Mesenchymal stem cell (in vitro differentiated cells and primary cell): ENCODE data around the gene CHMP4B.

Experiments
- DNase-seq: peaks from one replicate; pipeline ENCODE4 v3.0.0-alpha.2; 2013
- H2AFZ ChIP-seq: one replicate; pipeline ENCODE4 v1.6.1; 2013; ENCODE audit warnings: low read depth, mild to moderate bottlenecking, control low read depth, inconsistent platforms, low read length, moderate library complexity
- H2AK5ac ChIP-seq: 2 replicates; pipeline ENCODE4 v1.6.1; 2013; ENCODE audit warnings: low read length, moderate library complexity, mild to moderate bottlenecking, inconsistent platforms; ENCODE audit not compliant: severe bottlenecking
- H2BK120ac ChIP-seq: one replicate; pipeline ENCODE4 v1.6.1; 2013; ENCODE audit warnings: low read depth, mild to moderate bottlenecking, inconsistent platforms, low read length, moderate library complexity
- H2BK12ac ChIP-seq, 2 experiments: one replicate each; pipeline ENCODE4 v1.6.1; 2013; ENCODE audit warnings: inconsistent platforms in 2 of 2, low read length in 2 of 2, mild to moderate bottlenecking in 2 of 2, moderate library complexity in 2 of 2, control low read depth in 1 of 2
- H2BK15ac ChIP-seq: one replicate; pipeline ENCODE4 v1.6.1; 2013; ENCODE audit warnings: mild to moderate bottlenecking, low read depth, inconsistent platforms; ENCODE audit not compliant: poor library complexity, severe bottlenecking
- H2BK5ac ChIP-seq: 2 replicates; pipeline ENCODE4 v1.6.1; 2013; ENCODE audit warnings: low read depth, mild to moderate bottlenecking, low read length, control low read depth, inconsistent platforms; ENCODE audit not compliant: poor library complexity, severe bottlenecking
- H3K14ac ChIP-seq, 2 experiments: one replicate each; pipeline ENCODE4 v1.6.1; 2013; ENCODE audit warnings: inconsistent platforms in 2 of 2, low read length in 2 of 2, control low read depth in 1 of 2, mild to moderate bottlenecking in 1 of 2, moderate library complexity in 1 of 2
- H3K18ac ChIP-seq, 2 experiments: one replicate each; pipeline ENCODE4 v1.6.1; 2013; ENCODE audit warnings: inconsistent platforms in 2 of 2, low read length in 2 of 2, control low read depth in 1 of 2, low read depth in 1 of 2, mild to moderate bottlenecking in 1 of 2
- H3K23ac ChIP-seq, 2 experiments: one replicate each; pipeline ENCODE4 v1.6.1; 2013; ENCODE audit warnings: inconsistent platforms in 2 of 2, low read length in 2 of 2, mild to moderate bottlenecking in 2 of 2, moderate library complexity in 2 of 2, control low read depth in 1 of 2
- H3K27ac ChIP-seq: 2 replicates; pipeline ENCODE4 v1.5.1; 2013; ENCODE audit warnings: mild to moderate bottlenecking, moderate library complexity, low read length, control low read depth, inconsistent platforms; ENCODE audit not compliant: poor library complexity, severe bottlenecking
- H3K27me3 ChIP-seq, 2 experiments: 2 replicates each; pipeline versions ENCODE4 v1.6.1 to v1.7.0; 2013; ENCODE audit warnings: low read length in 2 of 2, mild to moderate bottlenecking in 2 of 2, moderate library complexity in 2 of 2, control low read depth in 1 of 2, inconsistent platforms in 1 of 2; ENCODE audit not compliant: control insufficient read depth in 1 of 2, insufficient read depth in 1 of 2
- H3K36me3 ChIP-seq, 2 experiments: 2 replicates each; pipeline versions ENCODE4 v1.6.1 to v1.7.0; 2013; ENCODE audit warnings: low read length in 2 of 2, control low read depth in 1 of 2, inconsistent platforms in 1 of 2, low read depth in 1 of 2, mild to moderate bottlenecking in 1 of 2; ENCODE audit not compliant: insufficient read depth in 2 of 2, control insufficient read depth in 1 of 2
- H3K4ac ChIP-seq, 2 experiments: one replicate each; pipeline ENCODE4 v1.6.1; 2013; ENCODE audit warnings: inconsistent platforms in 2 of 2, low read length in 2 of 2, mild to moderate bottlenecking in 2 of 2, moderate library complexity in 2 of 2, control low read depth in 1 of 2, low read depth in 1 of 2
- H3K4me1 ChIP-seq: 2 replicates; pipeline ENCODE4 v1.6.1; 2013; ENCODE audit warnings: low read depth, low read length, control low read depth; ENCODE audit not compliant: control insufficient read depth, insufficient read depth
- H3K4me2 ChIP-seq: 2 replicates; pipeline ENCODE4 v1.6.1; 2013; ENCODE audit warnings: low read length, mild to moderate bottlenecking, inconsistent platforms; ENCODE audit not compliant: poor library complexity, severe bottlenecking
- H3K4me3 ChIP-seq, 2 experiments: 2 replicates each; pipeline versions ENCODE4 v1.5.1 to v1.7.0; 2013; ENCODE audit warnings: low read length in 2 of 2, mild to moderate bottlenecking in 2 of 2, control low read depth in 1 of 2, low read depth in 1 of 2; ENCODE audit not compliant: insufficient read depth in 1 of 2
- H3K79me1 ChIP-seq: replicated peaks from 2 replicates; pipeline ENCODE4 v1.6.1; 2013; ENCODE audit warnings: mild to moderate bottlenecking, control low read depth, low read length, inconsistent platforms; ENCODE audit not compliant: poor library complexity, severe bottlenecking
- H3K9ac ChIP-seq: 2 replicates; pipeline ENCODE4 v1.7.0; 2013; ENCODE audit warnings: mild to moderate bottlenecking, low read length, moderate library complexity
- H3K9me3 ChIP-seq: 2 replicates; pipeline ENCODE4 v1.7.0; 2013; ENCODE audit warnings: mild to moderate bottlenecking, low read length; ENCODE audit not compliant: control insufficient read depth
- H4K8ac ChIP-seq: one replicate; pipeline ENCODE4 v1.6.1; 2013; ENCODE audit warnings: inconsistent platforms, mild to moderate bottlenecking, low read length, moderate library complexity
- H4K91ac ChIP-seq: one replicate; pipeline ENCODE4 v1.6.1; 2013; ENCODE audit warnings: mild to moderate bottlenecking, low read length, inconsistent platforms
- WGBS: methylation state at CpG from one replicate; pipeline ENCODE4 v1.1.7; 2013; ENCODE audit warnings: mixed read lengths; 5-methylcytosine and 5-hydroxymethylcytosine counted together

The CHMP4B gene

GRCh38 chr20:33784225-33784624 lies 26.9 kb upstream of the CHMP4B start:
- Histone ChIP-seq H3K27me3 (no peaks in the 10 kb centered on the region), H4K91ac (no peak overlapping the region), H3K79me1 (no peaks in the 10 kb centered on the region), H3K27ac (no peak overlapping the region), H4K8ac (no peak overlapping the region), H3K9me3 (no peaks in the 10 kb centered on the region), H2BK5ac (no peak overlapping the region), H3K36me3 (peaks cover 5 to 11% of the 10 kb centered on the region in 2 experiments), H2BK12ac (no peak overlapping the region), H2AFZ (no peak overlapping the region), H3K9ac (no peak overlapping the region), H3K23ac (no peak overlapping the region), H3K4me1 (peaks cover 8% of the 10 kb centered on the region), H3K14ac (no peak overlapping the region), H3K4ac (no peak overlapping the region), H2BK120ac (no peak overlapping the region), H2AK5ac (no peak overlapping the region), H3K18ac (no peak overlapping the region), H3K4me3 (no peak overlapping the region), H2BK15ac (no peak overlapping the region), H3K4me2 (no peak overlapping the region)
- 100% methylated on average over 1 of the region's 2 CpGs for WGBS
- DNase-seq, result no peak

- no peak overlapping the region for H2BK5ac ChIP-seq
- H3K36me3 ChIP-seq, result peaks cover 5 to 11% of the 10 kb centered on the region in 2 experiments
- no peak overlapping the region for H2BK12ac ChIP-seq
- no peak overlapping the region for H3K18ac ChIP-seq
- no peak overlapping the region for H3K27ac ChIP-seq
- H2BK120ac ChIP-seq, result no peak overlapping the region
- H4K8ac ChIP-seq, result no peak overlapping the region
- H3K4me2 ChIP-seq, result no peak overlapping the region
- no peaks in the 10 kb centered on the region for H3K27me3 ChIP-seq
- no peak overlapping the region for H4K91ac ChIP-seq
- 95% methylated on average over 5 of the region's 5 CpGs for WGBS
- no peak overlapping the region for H3K4me3 ChIP-seq
- no peak overlapping the region for H3K4ac ChIP-seq
- no peak for DNase-seq
- H2AK5ac ChIP-seq, result no peak overlapping the region
- H2BK15ac ChIP-seq, result no peak overlapping the region
- H3K4me1 ChIP-seq, result peaks cover 15% of the 10 kb centered on the region
- no peak overlapping the region for H2AFZ ChIP-seq
- no peak overlapping the region for H3K14ac ChIP-seq
- H3K9me3 ChIP-seq, result no peaks in the 10 kb centered on the region
- no peak overlapping the region for H3K23ac ChIP-seq
- no peak overlapping the region for H3K9ac ChIP-seq
- H3K79me1 ChIP-seq, result no peaks in the 10 kb centered on the region
Measured at GRCh38 chr20:33785503-33785902, 25.6 kb upstream of the CHMP4B start.

- Histone ChIP-seq H2BK5ac (no peak overlapping the region), H3K18ac (no peak overlapping the region)
- WGBS, result 56% methylated on average over 8 of the region's 9 CpGs
Measured at GRCh38 chr20:33787253-33787891, 23.8 kb upstream of the CHMP4B start.

GRCh38 chr20:33788351-33789049 lies 22.6 kb upstream of the CHMP4B start:
- Histone ChIP-seq H3K9ac (no peak overlapping the region), H3K14ac (peak overlapping the region in 1 of 2 experiments; percentile 69), H3K4me2 (no peak overlapping the region), H3K27me3 (no peaks in the 10 kb centered on the region), H4K91ac (peak overlapping the region; percentile 70), H3K36me3 (peaks cover 0 to 14% of the 10 kb centered on the region in 2 experiments), H3K27ac (no peak overlapping the region), H2BK5ac (no peak overlapping the region), H2BK120ac (no peak overlapping the region), H3K4ac (peak overlapping the region; percentile 40 to 57), H2BK15ac (peak overlapping the region; percentile 13), H2AK5ac (peak overlapping the region; percentile 81), H3K4me3 (no peak overlapping the region), H3K79me1 (no peaks in the 10 kb centered on the region), H2BK12ac (peak overlapping the region in 1 of 2 experiments; percentile 65), H3K18ac (peak overlapping the region; percentile 54 to 64), H3K4me1 (peaks cover 15% of the 10 kb centered on the region), H2AFZ (no peak overlapping the region), H3K23ac (no peak overlapping the region), H3K9me3 (no peaks in the 10 kb centered on the region), H4K8ac (no peak overlapping the region)
- WGBS, result 93% methylated on average over 12 of the region's 12 CpGs
- DNase-seq, result no peak

More at GRCh38 chr20:33787253-33787891, 23.8 kb upstream of the CHMP4B start:
- no peak overlapping the region for H2AK5ac ChIP-seq
- H2BK12ac ChIP-seq, result peak overlapping the region in 1 of 2 experiments; percentile 7
- H3K23ac ChIP-seq, result no peak overlapping the region
- no peak overlapping the region for H3K27ac ChIP-seq
- H3K9me3 ChIP-seq, result no peaks in the 10 kb centered on the region
- H3K27me3 ChIP-seq, result no peaks in the 10 kb centered on the region
- no peak overlapping the region for H3K14ac ChIP-seq
- H3K4me1 ChIP-seq, result peaks cover 15% of the 10 kb centered on the region
- no peak overlapping the region for H2BK120ac ChIP-seq
- no peak for DNase-seq
- H4K91ac ChIP-seq, result no peak overlapping the region
- H4K8ac ChIP-seq, result no peak overlapping the region
- H3K4ac ChIP-seq, result no peak overlapping the region
- H2BK15ac ChIP-seq, result no peak overlapping the region
- peaks cover 3 to 14% of the 10 kb centered on the region in 2 experiments for H3K36me3 ChIP-seq
- no peaks in the 10 kb centered on the region for H3K79me1 ChIP-seq
- H3K9ac ChIP-seq, result no peak overlapping the region
- no peak overlapping the region for H2AFZ ChIP-seq
- no peak overlapping the region for H3K4me2 ChIP-seq
- H3K4me3 ChIP-seq, result no peak overlapping the region
